ENCODE data around the gene LASP1.

The LASP1 gene

DNA sequence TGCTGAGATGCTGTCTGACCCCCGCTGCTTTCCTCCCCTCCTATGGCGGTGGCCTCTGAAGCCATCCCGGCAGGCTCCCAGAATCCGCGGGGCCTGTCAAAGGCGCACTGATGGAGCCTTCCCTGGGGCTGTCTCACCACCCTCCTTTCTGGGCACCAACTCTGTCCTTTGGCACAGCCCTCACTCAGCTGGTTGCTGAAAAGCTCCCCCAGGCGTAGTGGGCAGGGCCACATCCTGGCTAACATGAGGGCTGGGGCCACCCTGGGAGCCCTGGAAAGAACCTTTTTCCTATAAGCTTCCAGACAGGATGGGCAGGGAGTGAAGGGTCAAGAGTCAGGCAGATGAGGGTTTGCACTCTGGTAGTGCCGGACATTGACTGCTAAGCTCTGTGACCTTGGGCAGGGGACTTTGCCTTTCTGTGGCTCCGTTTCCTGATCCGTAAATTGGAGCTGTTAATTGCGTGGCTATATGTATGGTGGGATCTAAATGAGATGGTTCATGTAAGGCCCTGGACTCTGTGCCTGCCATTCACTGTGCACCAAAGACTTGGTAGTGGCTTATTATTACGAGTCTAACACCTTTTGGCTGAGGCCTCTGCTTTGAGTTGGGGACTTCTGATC lies 27.9 kb downstream of the LASP1 start:
- no peak for ATAC-seq
- TF ChIP-seq PPARA (CRISPR knock-in tag; IDR thresholded peaks at IDR 0.05; ENCODE audit: borderline replicate concordance) (no peak), TCF4 (CRISPR knock-in tag; IDR thresholded peaks at IDR 0.05; ENCODE audit: borderline replicate concordance) (no peak), TSHZ2 (CRISPR knock-in tag; IDR thresholded peaks at IDR 0.05) (no peak), ISL1 (CRISPR knock-in tag; IDR thresholded peaks at IDR 0.05) (no peak), SNAI2 (CRISPR knock-in tag; IDR thresholded peaks at IDR 0.05) (no peak), OSR1 (CRISPR knock-in tag; IDR thresholded peaks at IDR 0.05) (no peak), RARB (CRISPR knock-in tag; IDR thresholded peaks at IDR 0.05) (no peak), GLIS3 (CRISPR knock-in tag; IDR thresholded peaks at IDR 0.05) (no peak), ZNF565 (CRISPR knock-in tag; conservative IDR thresholded peaks at IDR 0.05; ENCODE audit: low read depth) (no peak), CREB5 (CRISPR knock-in tag; IDR thresholded peaks at IDR 0.05; ENCODE audit: low read depth) (no peak)

GRCh38 chr17:38898291-38898679 lies 28.4 kb downstream of the LASP1 start:
- ATAC-seq, result no peak
- TF ChIP-seq ISL1 (CRISPR knock-in tag; IDR thresholded peaks at IDR 0.05) (no peak), ZNF70 (CRISPR knock-in tag; IDR thresholded peaks at IDR 0.05) (no peak)

- no peak for ATAC-seq
- TF ChIP-seq CREB5 (CRISPR knock-in tag; IDR thresholded peaks at IDR 0.05; ENCODE audit: low read depth), result no peak
- TF ChIP-seq TOX (CRISPR knock-in tag; IDR thresholded peaks at IDR 0.05; ENCODE audit: borderline replicate concordance), result no peak
- TF ChIP-seq, protein P1, sequence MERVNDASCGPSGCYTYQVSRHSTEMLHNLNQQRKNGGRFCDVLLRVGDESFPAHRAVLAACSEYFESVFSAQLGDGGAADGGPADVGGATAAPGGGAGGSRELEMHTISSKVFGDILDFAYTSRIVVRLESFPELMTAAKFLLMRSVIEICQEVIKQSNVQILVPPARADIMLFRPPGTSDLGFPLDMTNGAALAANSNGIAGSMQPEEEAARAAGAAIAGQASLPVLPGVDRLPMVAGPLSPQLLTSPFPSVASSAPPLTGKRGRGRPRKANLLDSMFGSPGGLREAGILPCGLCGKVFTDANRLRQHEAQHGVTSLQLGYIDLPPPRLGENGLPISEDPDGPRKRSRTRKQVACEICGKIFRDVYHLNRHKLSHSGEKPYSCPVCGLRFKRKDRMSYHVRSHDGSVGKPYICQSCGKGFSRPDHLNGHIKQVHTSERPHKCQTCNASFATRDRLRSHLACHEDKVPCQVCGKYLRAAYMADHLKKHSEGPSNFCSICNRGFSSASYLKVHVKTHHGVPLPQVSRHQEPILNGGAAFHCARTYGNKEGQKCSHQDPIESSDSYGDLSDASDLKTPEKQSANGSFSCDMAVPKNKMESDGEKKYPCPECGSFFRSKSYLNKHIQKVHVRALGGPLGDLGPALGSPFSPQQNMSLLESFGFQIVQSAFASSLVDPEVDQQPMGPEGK (CRISPR knock-in tag; IDR thresholded peaks at IDR 0.05; ENCODE audit: borderline replicate concordance), result no peak
- no peak for TF ChIP-seq RARB (CRISPR knock-in tag; IDR thresholded peaks at IDR 0.05)
- TF ChIP-seq, protein P2, sequence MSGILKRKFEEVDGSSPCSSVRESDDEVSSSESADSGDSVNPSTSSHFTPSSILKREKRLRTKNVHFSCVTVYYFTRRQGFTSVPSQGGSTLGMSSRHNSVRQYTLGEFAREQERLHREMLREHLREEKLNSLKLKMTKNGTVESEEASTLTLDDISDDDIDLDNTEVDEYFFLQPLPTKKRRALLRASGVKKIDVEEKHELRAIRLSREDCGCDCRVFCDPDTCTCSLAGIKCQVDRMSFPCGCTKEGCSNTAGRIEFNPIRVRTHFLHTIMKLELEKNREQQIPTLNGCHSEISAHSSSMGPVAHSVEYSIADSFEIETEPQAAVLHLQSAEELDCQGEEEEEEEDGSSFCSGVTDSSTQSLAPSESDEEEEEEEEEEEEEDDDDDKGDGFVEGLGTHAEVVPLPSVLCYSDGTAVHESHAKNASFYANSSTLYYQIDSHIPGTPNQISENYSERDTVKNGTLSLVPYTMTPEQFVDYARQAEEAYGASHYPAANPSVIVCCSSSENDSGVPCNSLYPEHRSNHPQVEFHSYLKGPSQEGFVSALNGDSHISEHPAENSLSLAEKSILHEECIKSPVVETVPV (CRISPR knock-in tag; IDR thresholded peaks at IDR 0.05), result no peak
- TF ChIP-seq PPARA (CRISPR knock-in tag; IDR thresholded peaks at IDR 0.05; ENCODE audit: borderline replicate concordance), result no peak
- TF ChIP-seq ZC3H10 (CRISPR knock-in tag; IDR thresholded peaks at IDR 0.05), result no peak
- no peak for TF ChIP-seq TSHZ2 (CRISPR knock-in tag; IDR thresholded peaks at IDR 0.05)
- no peak for TF ChIP-seq ZFP3 (CRISPR knock-in tag; IDR thresholded peaks at IDR 0.05)
- no peak for TF ChIP-seq POU6F1 (CRISPR knock-in tag; IDR thresholded peaks at IDR 0.05; ENCODE audit: borderline replicate concordance, low read depth)
- TF ChIP-seq OSR1 (CRISPR knock-in tag; IDR thresholded peaks at IDR 0.05), result no peak
- TF ChIP-seq ZNF70 (CRISPR knock-in tag; IDR thresholded peaks at IDR 0.05), result no peak
- no peak for TF ChIP-seq SNAI2 (CRISPR knock-in tag; IDR thresholded peaks at IDR 0.05)
Measured at GRCh38 chr17:38898812-38899348, 29.0 kb downstream of the LASP1 start.

All from SK-N-SH treated with all-trans-retinoic acid at 6 μM for 48 hours (cell line).